Testis (tissue), 2 donors: ENCODE results near the gene SPATA13.

ENCODE experiments used
- POLR2A ChIP-seq: fragments of 450-650 bp; IDR thresholded peaks from one replicate; pipeline ENCODE4 v1.6.1; 2017; ENCODE audit warnings: antibody characterized with exemption, mild to moderate bottlenecking, moderate library complexity
- TF ChIP-seq, protein P1 (sequence below), 3 experiments: fragments of 450-650 bp in 2 of 3; fragments of 200-600 bp in 1 of 3; sonication (generic) in 1 of 3; IDR thresholded peaks; one replicate each; pipeline ENCODE4 v1.5.1; 2016 to 2019; ENCODE audit warnings: antibody characterized with exemption in 3 of 3, mild to moderate bottlenecking in 2 of 3, moderate library complexity in 1 of 3

DNA sequence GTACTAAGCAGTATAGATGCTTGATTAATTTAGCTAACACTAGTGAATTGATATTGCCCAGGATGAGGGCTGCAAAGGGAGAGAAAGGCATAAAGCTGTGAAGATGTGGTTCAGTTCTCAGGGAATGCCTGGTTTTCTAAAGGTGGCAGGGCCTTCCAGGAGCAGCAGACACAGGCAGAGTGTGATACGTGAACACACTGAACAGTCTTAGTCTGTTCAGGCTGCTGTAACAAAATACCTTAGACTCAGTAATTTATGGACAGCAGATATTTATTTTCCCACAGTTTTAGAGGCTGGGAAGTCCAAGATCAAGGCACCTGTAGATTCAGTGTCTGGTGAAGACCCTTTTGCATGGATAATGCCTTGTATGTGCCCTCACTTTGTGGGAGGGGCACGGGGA lies 8.7 kb upstream of the SPATA13 start:
- TF ChIP-seq POLR2A, result no peak
- TF ChIP-seq, protein P1, sequence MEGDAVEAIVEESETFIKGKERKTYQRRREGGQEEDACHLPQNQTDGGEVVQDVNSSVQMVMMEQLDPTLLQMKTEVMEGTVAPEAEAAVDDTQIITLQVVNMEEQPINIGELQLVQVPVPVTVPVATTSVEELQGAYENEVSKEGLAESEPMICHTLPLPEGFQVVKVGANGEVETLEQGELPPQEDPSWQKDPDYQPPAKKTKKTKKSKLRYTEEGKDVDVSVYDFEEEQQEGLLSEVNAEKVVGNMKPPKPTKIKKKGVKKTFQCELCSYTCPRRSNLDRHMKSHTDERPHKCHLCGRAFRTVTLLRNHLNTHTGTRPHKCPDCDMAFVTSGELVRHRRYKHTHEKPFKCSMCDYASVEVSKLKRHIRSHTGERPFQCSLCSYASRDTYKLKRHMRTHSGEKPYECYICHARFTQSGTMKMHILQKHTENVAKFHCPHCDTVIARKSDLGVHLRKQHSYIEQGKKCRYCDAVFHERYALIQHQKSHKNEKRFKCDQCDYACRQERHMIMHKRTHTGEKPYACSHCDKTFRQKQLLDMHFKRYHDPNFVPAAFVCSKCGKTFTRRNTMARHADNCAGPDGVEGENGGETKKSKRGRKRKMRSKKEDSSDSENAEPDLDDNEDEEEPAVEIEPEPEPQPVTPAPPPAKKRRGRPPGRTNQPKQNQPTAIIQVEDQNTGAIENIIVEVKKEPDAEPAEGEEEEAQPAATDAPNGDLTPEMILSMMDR (IDR thresholded peaks at IDR 0.05), result no peak
